Endodermal cell (in vitro differentiated cells): ENCODE data around the gene TMEM59. TPM values are rescaled to one million over a fixed set of nuclear protein-coding genes. Genes with fewer than 3 reads are reported as not detected.

Experiments
- DNase-seq: peaks from one replicate; pipeline ENCODE4 v3.0.0-alpha.2; 2017
- H3K27ac ChIP-seq: 2 replicates; pipeline ENCODE4 v1.5.1; 2013; ENCODE audit warnings: mild to moderate bottlenecking, low read depth, low read length, moderate library complexity
- H3K27me3 ChIP-seq: 2 replicates; pipeline ENCODE4 v1.6.1; 2013; ENCODE audit warnings: mild to moderate bottlenecking, low read length, moderate library complexity; ENCODE audit not compliant: insufficient read depth, control insufficient read depth, poor library complexity, severe bottlenecking
- H3K36me3 ChIP-seq: 2 replicates; pipeline ENCODE4 v1.7.0; 2013; ENCODE audit warnings: mild to moderate bottlenecking, low read length, moderate library complexity; ENCODE audit not compliant: control insufficient read depth, insufficient read depth
- H3K4me1 ChIP-seq: one replicate; pipeline ENCODE4 v1.7.0; 2013; ENCODE audit warnings: low read length; ENCODE audit not compliant: control insufficient read depth, insufficient read depth
- H3K4me3 ChIP-seq: 2 replicates; pipeline ENCODE4 v1.5.1; 2013; ENCODE audit warnings: mild to moderate bottlenecking, low read length, moderate library complexity
- H3K9ac ChIP-seq: 2 replicates; pipeline ENCODE4 v1.6.1; 2013; ENCODE audit warnings: mild to moderate bottlenecking, low read length, moderate library complexity; ENCODE audit not compliant: poor library complexity, severe bottlenecking; ENCODE audit errors: extremely low read depth
- H3K9me3 ChIP-seq: 2 replicates; pipeline ENCODE4 v1.6.1; 2013; ENCODE audit warnings: mild to moderate bottlenecking, low read length, moderate library complexity; ENCODE audit not compliant: control insufficient read depth
- H3K27ac Mint-ChIP-seq: 2 replicates; pipeline ENCODE4 v1.8.0; 2020; ENCODE audit warnings: mixed read lengths
- H3K27me3 Mint-ChIP-seq: 2 replicates; pipeline ENCODE4 v1.8.0; 2021; ENCODE audit warnings: mild to moderate bottlenecking, mixed read lengths; ENCODE audit not compliant: insufficient read depth
- H3K36me3 Mint-ChIP-seq: 2 replicates; pipeline ENCODE4 v1.8.0; 2020; ENCODE audit warnings: low read depth, mixed read lengths
- H3K4me1 Mint-ChIP-seq: 2 replicates; pipeline ENCODE4 v1.8.0; 2020; ENCODE audit warnings: mixed read lengths
- H3K4me3 Mint-ChIP-seq: 2 replicates; pipeline ENCODE4 v1.8.0; 2020; ENCODE audit warnings: mild to moderate bottlenecking, moderate library complexity, mixed read lengths
- H3K9me3 Mint-ChIP-seq: 2 replicates; pipeline ENCODE4 v1.8.0; 2020; ENCODE audit warnings: mild to moderate bottlenecking, mixed read lengths
- WGBS, 2 experiments: methylation state at CpG; one replicate each; pipeline versions ENCODE4 v1.1.5 to v1.1.7; 2013; ENCODE audit warnings: missing lambda C conversion rate in 2 of 2, mixed read lengths in 1 of 2; ENCODE audit not compliant: insufficient coverage in 1 of 2, insufficient read length in 1 of 2; 5-methylcytosine and 5-hydroxymethylcytosine counted together
- total RNA-seq, 2 donors: library from RNA; stranded (reverse); fragmentation: NEBNext Ultra II Directional in 1 of 2; extraction: Animal tissue kit (Norgen Biotek cat#: 25700) in 1 of 2; gene quantifications; 2 replicates in 1 of 2; 3 replicates in 1 of 2; pipeline ENCODE4 v1.2.1, GENCODE V29; 2021
- TF ChIP-seq, protein P1 (sequence below): fragments of 200-600 bp; sonication (generic); conservative IDR thresholded peaks from 2 replicates; pipeline ENCODE4 v1.5.0; 2021; ENCODE audit warnings: antibody characterized with exemption, mild to moderate bottlenecking

The TMEM59 gene
- total RNA-seq, 2 donors from 2014 or later: 99.6 to 112 TPM

DNA sequence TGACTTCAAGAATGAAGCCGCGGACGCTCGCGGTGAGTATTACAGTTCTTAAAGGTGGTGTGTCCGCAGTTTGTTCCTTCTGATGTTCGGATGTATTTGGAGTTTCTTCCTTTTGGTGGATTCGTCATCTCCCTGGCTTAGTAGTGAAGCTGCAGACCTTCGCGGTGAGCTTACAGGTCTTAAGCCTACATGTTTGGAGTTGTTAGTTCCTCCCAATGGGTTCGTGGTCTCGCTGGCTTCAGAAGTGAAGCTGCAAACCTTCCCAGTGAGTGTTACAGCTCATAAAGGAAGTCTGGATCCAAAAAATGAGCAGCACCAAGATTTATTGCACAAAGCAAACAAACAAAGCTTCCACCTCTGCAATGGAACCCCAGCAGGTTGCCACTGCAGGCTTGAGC is 49.8 kb downstream of the TMEM59 start:
- Mint-ChIP-seq H3K9me3 (peaks cover 29% of the 10 kb centered on the region), H3K4me3 (no peak overlapping the region), H3K4me1 (peaks cover 3% of the 10 kb centered on the region), H3K27ac (no peak overlapping the region), H3K27me3 (no peaks in the 10 kb centered on the region), H3K36me3 (peaks cover 2% of the 10 kb centered on the region)
- Histone ChIP-seq H3K4me3 (peak overlapping the region; percentile 61), H3K27ac (no peak overlapping the region), H3K27me3 (no peaks in the 10 kb centered on the region), H3K4me1 (no peaks in the 10 kb centered on the region), H3K9me3 (peaks cover 35% of the 10 kb centered on the region), H3K9ac (no peak overlapping the region), H3K36me3 (no peaks in the 10 kb centered on the region)
- no peak for DNase-seq
- TF ChIP-seq, protein P1, sequence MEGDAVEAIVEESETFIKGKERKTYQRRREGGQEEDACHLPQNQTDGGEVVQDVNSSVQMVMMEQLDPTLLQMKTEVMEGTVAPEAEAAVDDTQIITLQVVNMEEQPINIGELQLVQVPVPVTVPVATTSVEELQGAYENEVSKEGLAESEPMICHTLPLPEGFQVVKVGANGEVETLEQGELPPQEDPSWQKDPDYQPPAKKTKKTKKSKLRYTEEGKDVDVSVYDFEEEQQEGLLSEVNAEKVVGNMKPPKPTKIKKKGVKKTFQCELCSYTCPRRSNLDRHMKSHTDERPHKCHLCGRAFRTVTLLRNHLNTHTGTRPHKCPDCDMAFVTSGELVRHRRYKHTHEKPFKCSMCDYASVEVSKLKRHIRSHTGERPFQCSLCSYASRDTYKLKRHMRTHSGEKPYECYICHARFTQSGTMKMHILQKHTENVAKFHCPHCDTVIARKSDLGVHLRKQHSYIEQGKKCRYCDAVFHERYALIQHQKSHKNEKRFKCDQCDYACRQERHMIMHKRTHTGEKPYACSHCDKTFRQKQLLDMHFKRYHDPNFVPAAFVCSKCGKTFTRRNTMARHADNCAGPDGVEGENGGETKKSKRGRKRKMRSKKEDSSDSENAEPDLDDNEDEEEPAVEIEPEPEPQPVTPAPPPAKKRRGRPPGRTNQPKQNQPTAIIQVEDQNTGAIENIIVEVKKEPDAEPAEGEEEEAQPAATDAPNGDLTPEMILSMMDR: no peak
- WGBS, 2 experiments: 89 to 91% methylated on average over 7 to 12 of the region's 12 CpGs

DNA sequence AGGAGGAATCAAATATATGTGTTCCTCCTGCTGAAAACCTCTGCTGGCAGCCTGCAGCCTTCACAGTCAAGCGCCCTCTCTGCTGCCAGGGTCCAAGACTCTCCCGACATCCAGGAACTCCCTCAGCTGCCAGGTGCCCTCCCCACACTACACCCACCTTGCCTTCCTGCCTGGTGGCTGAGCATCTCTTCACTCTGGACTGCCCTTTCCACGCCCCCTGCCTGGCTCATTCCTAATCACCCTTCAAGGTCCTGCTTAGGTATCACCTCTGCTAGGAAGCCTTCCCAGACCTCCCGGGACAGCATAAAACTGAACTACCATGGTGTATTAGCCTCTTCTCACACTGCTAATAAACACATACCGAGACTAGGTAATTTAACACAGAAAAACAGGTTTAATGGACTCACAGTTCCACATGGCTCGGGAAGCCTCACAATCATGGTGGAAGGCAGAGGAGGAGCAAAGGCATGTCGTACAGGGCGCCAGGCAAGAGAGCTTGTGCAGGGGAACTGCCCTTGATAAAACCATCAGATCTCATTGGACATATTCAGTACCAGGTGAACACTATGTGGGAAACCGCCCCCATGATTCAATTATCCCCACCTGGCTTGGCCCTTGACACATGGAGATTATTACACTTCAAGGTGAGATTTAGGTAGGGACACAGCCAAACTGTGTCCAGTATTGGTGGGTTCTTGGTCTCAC is 50.3 kb downstream of the TMEM59 start:
- 88 to 100% methylated on average over 2 to 9 of the region's 9 CpGs for WGBS, 2 experiments
- H3K9me3 Mint-ChIP-seq: peaks cover 29% of the 10 kb centered on the region
- TF ChIP-seq, protein P1: no peak
- H3K4me1 Mint-ChIP-seq: peaks cover 3% of the 10 kb centered on the region
- Histone ChIP-seq H3K4me3 (peak overlapping the region; percentile 61), H3K9me3 (peaks cover 35% of the 10 kb centered on the region), H3K9ac (no peak overlapping the region), H3K27ac (no peak overlapping the region), H3K36me3 (no peaks in the 10 kb centered on the region), H3K27me3 (no peaks in the 10 kb centered on the region), H3K4me1 (no peaks in the 10 kb centered on the region)
- H3K4me3 Mint-ChIP-seq: no peak overlapping the region
- H3K36me3 Mint-ChIP-seq: peaks cover 2% of the 10 kb centered on the region
- no peaks in the 10 kb centered on the region for H3K27me3 Mint-ChIP-seq
- no peak overlapping the region for H3K27ac Mint-ChIP-seq
- no peak for DNase-seq

DNA sequence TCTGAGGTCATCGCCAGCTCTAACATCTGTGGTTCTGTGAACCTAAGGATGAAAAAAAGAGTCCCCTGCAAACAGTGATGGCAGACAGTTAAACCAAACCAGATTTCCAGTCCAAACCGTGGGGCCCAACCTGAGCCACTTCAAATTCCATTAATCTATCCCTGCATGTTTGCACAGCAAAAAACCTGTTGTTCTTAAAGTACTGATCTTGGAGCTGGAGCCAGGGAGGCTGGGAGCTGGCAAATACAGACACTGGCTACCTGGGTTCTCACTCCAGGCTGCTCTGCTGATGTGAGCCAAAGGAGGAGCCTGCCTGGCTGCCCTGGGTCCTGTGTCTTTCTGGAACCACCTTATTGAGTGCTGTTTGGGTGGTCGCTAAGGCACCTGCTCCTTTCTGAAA is 51.4 kb downstream of the TMEM59 start:
- no peak overlapping the region for H3K27ac ChIP-seq
- peaks cover 35% of the 10 kb centered on the region for H3K9me3 ChIP-seq
- TF ChIP-seq, protein P1: no peak
- H3K9ac ChIP-seq: no peak overlapping the region
- peaks cover 4% of the 10 kb centered on the region for H3K27me3 Mint-ChIP-seq
- H3K4me3 Mint-ChIP-seq: no peak overlapping the region
- H3K9me3 Mint-ChIP-seq: peaks cover 29% of the 10 kb centered on the region
- peaks cover 3% of the 10 kb centered on the region for H3K4me1 Mint-ChIP-seq
- peaks cover 2% of the 10 kb centered on the region for H3K36me3 Mint-ChIP-seq
- peak; percentile 33 for DNase-seq
- H3K4me3 ChIP-seq: no peak overlapping the region
- 87% methylated on average over 3 of the region's 3 CpGs; no CpG with 5 or more reads in 1 of the 2 experiments for WGBS, 2 experiments
- no peaks in the 10 kb centered on the region for H3K36me3 ChIP-seq
- no peaks in the 10 kb centered on the region for H3K27me3 ChIP-seq
- H3K4me1 ChIP-seq: no peaks in the 10 kb centered on the region
- H3K27ac Mint-ChIP-seq: no peak overlapping the region
